Mammary epithelial cell (primary cell): ENCODE measurements around the gene C19orf73.

Experiments
- EZH2 ChIP-seq: IDR thresholded peaks from 2 replicates; pipeline ENCODE4 v1.6.1; 2012; ENCODE audit warnings: low read length, inconsistent platforms, borderline replicate concordance
- TF ChIP-seq, protein P1 (sequence below), 2 donors: IDR thresholded peaks in 1 of 2; conservative IDR thresholded peaks in 1 of 2; 2 replicates each; pipeline ENCODE4 v1.5.1; 2011 to 2012; ENCODE audit warnings: inconsistent platforms in 2 of 2, low read length in 2 of 2, mild to moderate bottlenecking in 2 of 2, control low read depth in 1 of 2, low read depth in 1 of 2; ENCODE audit not compliant: insufficient read depth in 1 of 2; ENCODE audit errors: extremely low read depth in 1 of 2

DNA sequence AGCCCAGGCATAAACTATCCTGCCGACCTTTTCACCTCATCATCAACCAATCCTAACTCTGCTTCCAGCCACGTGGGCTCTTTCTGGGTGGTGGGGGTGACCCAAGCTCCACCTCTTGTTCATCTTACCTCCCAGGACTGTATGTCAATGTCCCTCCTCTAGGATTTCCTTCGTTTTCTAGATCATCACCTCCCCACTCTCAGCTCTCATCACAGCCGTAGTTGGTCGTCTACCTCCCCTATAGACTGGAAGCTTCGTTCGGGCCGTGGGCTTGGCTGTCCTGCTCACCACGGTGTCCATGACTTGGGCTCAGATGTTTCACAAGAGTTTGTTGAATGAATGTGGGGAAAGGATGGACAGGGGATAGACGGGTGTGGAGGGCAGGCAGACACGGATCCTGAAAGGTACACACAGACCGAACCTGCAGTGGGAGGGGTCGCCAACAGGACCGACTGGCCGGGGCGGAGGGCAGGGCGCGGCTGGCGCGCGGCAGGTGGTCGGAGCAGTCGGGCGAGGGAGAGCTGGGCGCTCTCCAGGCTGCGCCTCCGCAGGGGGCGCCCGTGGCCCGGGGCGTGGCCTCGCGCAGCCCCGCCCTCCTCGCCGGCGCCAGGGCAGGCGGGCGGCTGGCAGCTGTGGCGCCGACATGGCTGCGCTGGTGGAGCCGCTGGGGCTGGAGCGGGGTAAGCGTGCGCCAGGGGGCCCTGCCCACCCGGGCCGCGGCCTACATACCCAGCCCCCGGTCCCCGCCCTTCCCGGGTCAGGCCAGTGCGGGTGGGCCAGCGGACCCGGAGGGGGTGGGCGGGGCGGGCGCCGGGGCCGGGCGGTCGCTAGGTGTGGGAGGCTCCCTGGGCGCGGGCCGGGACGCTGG lies 4.9 kb downstream of the C19orf73 start, which contains the start of gene LIN7B:
- TF ChIP-seq, protein P1, sequence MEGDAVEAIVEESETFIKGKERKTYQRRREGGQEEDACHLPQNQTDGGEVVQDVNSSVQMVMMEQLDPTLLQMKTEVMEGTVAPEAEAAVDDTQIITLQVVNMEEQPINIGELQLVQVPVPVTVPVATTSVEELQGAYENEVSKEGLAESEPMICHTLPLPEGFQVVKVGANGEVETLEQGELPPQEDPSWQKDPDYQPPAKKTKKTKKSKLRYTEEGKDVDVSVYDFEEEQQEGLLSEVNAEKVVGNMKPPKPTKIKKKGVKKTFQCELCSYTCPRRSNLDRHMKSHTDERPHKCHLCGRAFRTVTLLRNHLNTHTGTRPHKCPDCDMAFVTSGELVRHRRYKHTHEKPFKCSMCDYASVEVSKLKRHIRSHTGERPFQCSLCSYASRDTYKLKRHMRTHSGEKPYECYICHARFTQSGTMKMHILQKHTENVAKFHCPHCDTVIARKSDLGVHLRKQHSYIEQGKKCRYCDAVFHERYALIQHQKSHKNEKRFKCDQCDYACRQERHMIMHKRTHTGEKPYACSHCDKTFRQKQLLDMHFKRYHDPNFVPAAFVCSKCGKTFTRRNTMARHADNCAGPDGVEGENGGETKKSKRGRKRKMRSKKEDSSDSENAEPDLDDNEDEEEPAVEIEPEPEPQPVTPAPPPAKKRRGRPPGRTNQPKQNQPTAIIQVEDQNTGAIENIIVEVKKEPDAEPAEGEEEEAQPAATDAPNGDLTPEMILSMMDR (conservative IDR thresholded peaks at IDR 0.05 in 1 of 2, IDR thresholded peaks at IDR 0.05 in 1 of 2; ENCODE audit: extremely low read depth in 1 of 2, insufficient read depth in 1 of 2, low read depth in 1 of 2, low read length in 2 of 2) = peak; percentile 13 to 50
- no peak for TF ChIP-seq EZH2
